GM23338 (cell line): Measurements from ENCODE around the gene CD300H. TPM values are rescaled to one million over a fixed set of nuclear protein-coding genes. Genes with fewer than 3 reads are reported as not detected.

Experiments
- ATAC-seq: fragments of 200-7000 bp; cut with Tn5 transposase; 3 replicates; pipeline ENCODE4 v1.9.1; 2020
- DNase-seq: peaks from one replicate; pipeline ENCODE4 v3.0.0-alpha.2; 2015; ENCODE audit warnings: low spot score
- H2AFZ ChIP-seq: fragments of 200-600 bp; sonication (generic); 2 replicates; pipeline ENCODE4 v1.8.0; 2016; ENCODE audit warnings: antibody characterized with exemption, mild to moderate bottlenecking, moderate library complexity
- H3F3A ChIP-seq: fragments of 200-600 bp; sonication (generic); replicated peaks from 2 replicates; pipeline ENCODE4 v1.8.0; 2017; ENCODE audit warnings: antibody characterized with exemption, mixed run types, low read depth
- H3K27ac ChIP-seq: fragments of 200-600 bp; sonication (generic); 2 replicates; pipeline ENCODE4 v1.6.1; 2016; ENCODE audit warnings: low read depth
- H3K27me3 ChIP-seq: fragments of 200-600 bp; sonication (generic); 2 replicates; pipeline ENCODE4 v1.8.0; 2016; ENCODE audit warnings: mild to moderate bottlenecking, mixed run types, moderate library complexity; ENCODE audit not compliant: insufficient read depth
- H3K36me3 ChIP-seq: fragments of 200-600 bp; sonication (generic); 2 replicates; pipeline ENCODE4 v1.8.0; 2016; ENCODE audit warnings: mild to moderate bottlenecking; ENCODE audit not compliant: insufficient read depth
- H3K4me1 ChIP-seq: fragments of 200-600 bp; sonication (generic); 2 replicates; pipeline ENCODE4 v1.8.0; 2016; ENCODE audit warnings: mild to moderate bottlenecking, moderate library complexity; ENCODE audit not compliant: insufficient read depth
- H3K4me2 ChIP-seq: fragments of 200-600 bp; sonication (generic); 2 replicates; pipeline ENCODE4 v1.7.1; 2017; ENCODE audit warnings: mixed run types
- H3K4me3 ChIP-seq: fragments of 200-600 bp; sonication (generic); 2 replicates; pipeline ENCODE4 v1.6.1; 2016; ENCODE audit warnings: mixed run types
- H3K79me2 ChIP-seq: fragments of 200-600 bp; sonication (generic); replicated peaks from 2 replicates; pipeline ENCODE4 v1.8.0; 2017; ENCODE audit warnings: mild to moderate bottlenecking; ENCODE audit not compliant: insufficient read depth
- H3K9me2 ChIP-seq: fragments of 200-600 bp; sonication (generic); 2 replicates; pipeline ENCODE4 v1.8.0; 2017; ENCODE audit not compliant: insufficient read depth
- H4K20me1 ChIP-seq: fragments of 200-600 bp; sonication (generic); replicated peaks from 2 replicates; pipeline ENCODE4 v1.8.0; 2017; ENCODE audit warnings: mild to moderate bottlenecking; ENCODE audit not compliant: insufficient read depth
- H3K27ac Mint-ChIP-seq: 2 replicates; pipeline ENCODE4 v1.8.0; 2020; ENCODE audit warnings: inconsistent platforms, mild to moderate bottlenecking, moderate library complexity, mixed read lengths
- H3K27me3 Mint-ChIP-seq: 3 replicates; pipeline ENCODE4 v1.8.0; 2022; ENCODE audit warnings: low read depth, mild to moderate bottlenecking, moderate library complexity, mixed read lengths, inconsistent platforms; ENCODE audit not compliant: insufficient read depth, poor library complexity
- H3K36me3 Mint-ChIP-seq: 3 replicates; pipeline ENCODE4 v1.8.0; 2021; ENCODE audit warnings: low read depth, mild to moderate bottlenecking, inconsistent platforms, moderate library complexity, mixed read lengths
- H3K4me1 Mint-ChIP-seq: 3 replicates; pipeline ENCODE4 v1.8.0; 2020; ENCODE audit warnings: mild to moderate bottlenecking, inconsistent platforms, mixed read lengths
- H3K4me3 Mint-ChIP-seq: 3 replicates; pipeline ENCODE4 v1.8.0; 2021; ENCODE audit warnings: moderate library complexity, mild to moderate bottlenecking, inconsistent platforms, mixed read lengths
- H3K9me3 Mint-ChIP-seq: 3 replicates; pipeline ENCODE4 v1.8.0; 2020; ENCODE audit warnings: moderate library complexity, mild to moderate bottlenecking, inconsistent platforms, mixed read lengths
- JUNB ChIP-seq: IDR thresholded peaks from one replicate; pipeline ENCODE4 v1.6.1; 2016; ENCODE audit warnings: antibody characterized with exemption; ENCODE audit not compliant: unreplicated experiment
- POLR2AphosphoS5 ChIP-seq: IDR thresholded peaks from 2 replicates; pipeline ENCODE4 v1.6.1; 2016; ENCODE audit warnings: antibody characterized with exemption, low read depth
- REST ChIP-seq: IDR thresholded peaks from one replicate; pipeline ENCODE4 v1.6.1; 2018; ENCODE audit warnings: antibody characterized with exemption; ENCODE audit not compliant: unreplicated experiment
- ZNF462 ChIP-seq: fragments of 250-450 bp; sonication (Bioruptor Pico); IDR thresholded peaks from 2 replicates; pipeline ENCODE4 v1.5.0; 2020; ENCODE audit warnings: mild to moderate bottlenecking, moderate library complexity
- polyA plus RNA-seq: library from polyadenylated mRNA; unstranded; fragments of >200 nt; fragmentation: Nextera tagmentation; extraction: Ambion mirVana; gene quantifications from 2 replicates; pipeline ENCODE4 v1.2.1, GENCODE V29; 2016
- total RNA-seq: library from RNA; depleted of rRNA; stranded (reverse); fragments of >200 nt; shearing (Covaris generic); gene quantifications from 2 replicates; pipeline ENCODE4 v1.2.3, GENCODE V29; 2014

CD300H gene
- total and polyA plus RNA-seq, 2 experiments from 2014 or later: not detected

- TF ChIP-seq ZNF462: no peak
- no peak for TF ChIP-seq JUNB
- no peak for TF ChIP-seq REST
- no peak for TF ChIP-seq POLR2AphosphoS5
Measured at GRCh38 chr17:74521701-74522201, 45.6 kb downstream of the CD300H start (continued).

- TF ChIP-seq REST: no peak
- Histone ChIP-seq H3F3A (no peaks in the 10 kb centered on the region), H3K4me2 (no peak overlapping the region), H3K9me2 (no peaks in the 10 kb centered on the region), H3K27ac (no peak overlapping the region), H3K4me3 (no peak overlapping the region), H3K36me3 (no peaks in the 10 kb centered on the region), H3K4me1 (no peaks in the 10 kb centered on the region), H3K79me2 (no peaks in the 10 kb centered on the region), H2AFZ (no peak overlapping the region), H4K20me1 (no peaks in the 10 kb centered on the region), H3K27me3 (no peaks in the 10 kb centered on the region)
- ATAC-seq (no peak), DNase-seq (no peak)
- Mint-ChIP-seq H3K27ac (no peak overlapping the region), H3K27me3 (peaks cover 4% of the 10 kb centered on the region), H3K36me3 (no peaks in the 10 kb centered on the region), H3K9me3 (peaks cover 49% of the 10 kb centered on the region), H3K4me3 (no peak overlapping the region), H3K4me1 (no peaks in the 10 kb centered on the region)
Measured at GRCh38 chr17:74520790-74521480, 46.4 kb downstream of the CD300H start.
